SJCRH30 (cell line): ENCODE results near the gene VWA8. TPM values are rescaled to one million over a fixed set of nuclear protein-coding genes. Genes with fewer than 3 reads are reported as not detected.
"Not testable (repeated sequence)": the region's sequence is repeated elsewhere in the genome, so short reads cannot be mapped to it uniquely, and the experiment has no call there.

Source experiments
- DNase-seq, 2 experiments: peaks; one replicate each; pipeline ENCODE4 v3.0.0-alpha.2; 2015 to 2020
- H3K27ac ChIP-seq: fragments of 250-450 bp; sonication (Bioruptor Pico); 2 replicates; pipeline ENCODE4 v1.5.1; 2020; ENCODE audit warnings: mild to moderate bottlenecking, moderate library complexity
- H3K27me3 ChIP-seq: fragments of 250-450 bp; sonication (Bioruptor Pico); 2 replicates; pipeline ENCODE4 v1.5.1; 2020; ENCODE audit warnings: mild to moderate bottlenecking, moderate library complexity
- H3K36me3 ChIP-seq: fragments of 250-450 bp; sonication (Bioruptor Pico); 2 replicates; pipeline ENCODE4 v1.5.1; 2020; ENCODE audit warnings: mild to moderate bottlenecking, moderate library complexity
- H3K4me1 ChIP-seq: fragments of 250-450 bp; sonication (Bioruptor Pico); 2 replicates; pipeline ENCODE4 v1.5.1; 2020; ENCODE audit warnings: mild to moderate bottlenecking, moderate library complexity
- H3K4me3 ChIP-seq: fragments of 250-450 bp; sonication (Bioruptor Pico); 2 replicates; pipeline ENCODE4 v1.5.1; 2020; ENCODE audit warnings: mild to moderate bottlenecking, moderate library complexity
- H3K9me3 ChIP-seq: fragments of 250-450 bp; sonication (Bioruptor Pico); replicated peaks from 2 replicates; pipeline ENCODE4 v1.5.1; 2020; ENCODE audit warnings: mild to moderate bottlenecking, moderate library complexity
- total RNA-seq: library from RNA; depleted of rRNA; stranded (reverse); fragments of >200 nt; shearing (Covaris generic); gene quantifications from 2 replicates; pipeline ENCODE4 v1.2.3, GENCODE V29; 2014

Gene VWA8
- total RNA-seq, 1 experiment from 2014 or later, result 14.8 TPM

- no peaks in the 10 kb centered on the region for H3K4me1 ChIP-seq
- no peaks in the 10 kb centered on the region for H3K36me3 ChIP-seq
- H3K4me3 ChIP-seq, result no peak overlapping the region
- H3K27ac ChIP-seq, result no peak overlapping the region
- DNase-seq, result no peak
- H3K9me3 ChIP-seq, result no peaks in the 10 kb centered on the region
- no peaks in the 10 kb centered on the region for H3K27me3 ChIP-seq
Measured at GRCh38 chr13:41654796-41655195, 306.1 kb downstream of the VWA8 start.

- Histone ChIP-seq H3K27me3 (no peaks in the 10 kb centered on the region), H3K9me3 (no peaks in the 10 kb centered on the region), H3K4me3 (no peak overlapping the region), H3K27ac (no peak overlapping the region), H3K4me1 (peaks cover 6% of the 10 kb centered on the region; the same call in 1 of the 2 replicates), H3K36me3 (no peaks in the 10 kb centered on the region)
- peak; percentile 37 to 63 for DNase-seq
Measured at GRCh38 chr13:41652735-41653361, 308.1 kb downstream of the VWA8 start.

- Histone ChIP-seq H3K4me3 (no peak overlapping the region), H3K27ac (no peak overlapping the region), H3K27me3 (no peaks in the 10 kb centered on the region), H3K4me1 (peaks cover 15% of the 10 kb centered on the region), H3K9me3 (no peaks in the 10 kb centered on the region), H3K36me3 (no peaks in the 10 kb centered on the region)
- DNase-seq, result no peak
Measured at GRCh38 chr13:41651413-41652058, 309.4 kb downstream of the VWA8 start.

GRCh38 chr13:41650706-41651105 lies 310.2 kb downstream of the VWA8 start:
- Histone ChIP-seq H3K27me3 (no peaks in the 10 kb centered on the region), H3K4me1 (peaks cover 15% of the 10 kb centered on the region), H3K4me3 (no peak overlapping the region), H3K27ac (no peak overlapping the region), H3K36me3 (no peaks in the 10 kb centered on the region), H3K9me3 (no peaks in the 10 kb centered on the region)
- no peak for DNase-seq

- Histone ChIP-seq H3K9me3 (no peaks in the 10 kb centered on the region), H3K4me3 (no peak overlapping the region), H3K27me3 (no peaks in the 10 kb centered on the region), H3K27ac (no peak overlapping the region), H3K36me3 (no peaks in the 10 kb centered on the region), H3K4me1 (peaks cover 23% of the 10 kb centered on the region)
- peak; percentile 13 to 30 for DNase-seq
Measured at GRCh38 chr13:41649659-41650058, 311.2 kb downstream of the VWA8 start.

- Histone ChIP-seq H3K27me3 (no peaks in the 10 kb centered on the region), H3K4me3 (peak overlapping the region; percentile 37), H3K9me3 (no peaks in the 10 kb centered on the region), H3K4me1 (peaks cover 23% of the 10 kb centered on the region), H3K36me3 (no peaks in the 10 kb centered on the region), H3K27ac (peak overlapping the region; percentile 82)
- DNase-seq, result peak in 1 of 2 experiments; percentile 60
Measured at GRCh38 chr13:41648314-41648935, 312.5 kb downstream of the VWA8 start.

- H3K4me1 ChIP-seq, result peaks cover 23% of the 10 kb centered on the region
- H3K27ac ChIP-seq, result peak overlapping the region; percentile 82
- DNase-seq, result peak; percentile 39 to 62
Measured at GRCh38 chr13:41647699-41648313, 313.1 kb downstream of the VWA8 start.

GRCh38 chr13:41645331-41645730 lies 315.6 kb downstream of the VWA8 start:
- DNase-seq, result no peak
- H3K27me3 ChIP-seq, result no peaks in the 10 kb centered on the region
- no peaks in the 10 kb centered on the region for H3K9me3 ChIP-seq
- no peak overlapping the region for H3K27ac ChIP-seq
- H3K36me3 ChIP-seq, result no peaks in the 10 kb centered on the region
- H3K4me1 ChIP-seq, result peaks cover 23% of the 10 kb centered on the region
- no peak overlapping the region for H3K4me3 ChIP-seq

More at GRCh38 chr13:41647699-41648313, 313.1 kb downstream of the VWA8 start:
- not testable (repeated sequence) for H3K36me3 ChIP-seq, H3K27me3 ChIP-seq, H3K9me3 ChIP-seq
- peak overlapping the region; percentile 37 for H3K4me3 ChIP-seq

GRCh38 chr13:41644742-41645141 lies 316.2 kb downstream of the VWA8 start:
- Histone ChIP-seq H3K27ac (no peak overlapping the region), H3K4me1 (peaks cover 23% of the 10 kb centered on the region), H3K4me3 (no peak overlapping the region), H3K27me3 (no peaks in the 10 kb centered on the region), H3K36me3 (no peaks in the 10 kb centered on the region), H3K9me3 (no peaks in the 10 kb centered on the region)
- no peak for DNase-seq

GRCh38 chr13:41643507-41643906 lies 317.4 kb downstream of the VWA8 start:
- no peak for DNase-seq
- no peaks in the 10 kb centered on the region for H3K27me3 ChIP-seq
- H3K4me1 ChIP-seq, result peaks cover 21% of the 10 kb centered on the region
- no peak overlapping the region for H3K27ac ChIP-seq
- no peak overlapping the region for H3K4me3 ChIP-seq
- H3K9me3 ChIP-seq, result no peaks in the 10 kb centered on the region
- H3K36me3 ChIP-seq, result no peaks in the 10 kb centered on the region

- no peaks in the 10 kb centered on the region for H3K27me3 ChIP-seq
- H3K4me3 ChIP-seq, result no peak overlapping the region
- H3K27ac ChIP-seq, result no peak overlapping the region
- peaks cover 11% of the 10 kb centered on the region for H3K4me1 ChIP-seq
- no peak for DNase-seq
- H3K36me3 ChIP-seq, result no peaks in the 10 kb centered on the region
- H3K9me3 ChIP-seq, result no peaks in the 10 kb centered on the region
Measured at GRCh38 chr13:41641961-41642360, 318.9 kb downstream of the VWA8 start.

- no peak overlapping the region for H3K27ac ChIP-seq
- no peak overlapping the region for H3K4me3 ChIP-seq
- no peak for DNase-seq
- H3K36me3 ChIP-seq, result no peaks in the 10 kb centered on the region
- no peaks in the 10 kb centered on the region for H3K9me3 ChIP-seq
- peaks cover 9% of the 10 kb centered on the region; the same call in 1 of the 2 replicates for H3K4me1 ChIP-seq
- H3K27me3 ChIP-seq, result no peaks in the 10 kb centered on the region
Measured at GRCh38 chr13:41641429-41641828, 319.5 kb downstream of the VWA8 start.

GRCh38 chr13:41639955-41640780 lies 320.7 kb downstream of the VWA8 start:
- H3K27me3 ChIP-seq, result no peaks in the 10 kb centered on the region
- no peak for DNase-seq
- no peak overlapping the region for H3K27ac ChIP-seq
- no peaks in the 10 kb centered on the region for H3K9me3 ChIP-seq
- no peaks in the 10 kb centered on the region for H3K36me3 ChIP-seq
- no peak overlapping the region for H3K4me3 ChIP-seq
- H3K4me1 ChIP-seq, result peaks cover 4% of the 10 kb centered on the region; the same call in 1 of the 2 replicates

- DNase-seq, result no peak
- Histone ChIP-seq H3K36me3 (no peaks in the 10 kb centered on the region), H3K4me3 (no peak overlapping the region), H3K27me3 (no peaks in the 10 kb centered on the region), H3K4me1 (no peaks in the 10 kb centered on the region), H3K27ac (no peak overlapping the region), H3K9me3 (no peaks in the 10 kb centered on the region)
Measured at GRCh38 chr13:41639237-41639904, 321.5 kb downstream of the VWA8 start.
